ENCODE data around the gene RBM19.

DNA sequence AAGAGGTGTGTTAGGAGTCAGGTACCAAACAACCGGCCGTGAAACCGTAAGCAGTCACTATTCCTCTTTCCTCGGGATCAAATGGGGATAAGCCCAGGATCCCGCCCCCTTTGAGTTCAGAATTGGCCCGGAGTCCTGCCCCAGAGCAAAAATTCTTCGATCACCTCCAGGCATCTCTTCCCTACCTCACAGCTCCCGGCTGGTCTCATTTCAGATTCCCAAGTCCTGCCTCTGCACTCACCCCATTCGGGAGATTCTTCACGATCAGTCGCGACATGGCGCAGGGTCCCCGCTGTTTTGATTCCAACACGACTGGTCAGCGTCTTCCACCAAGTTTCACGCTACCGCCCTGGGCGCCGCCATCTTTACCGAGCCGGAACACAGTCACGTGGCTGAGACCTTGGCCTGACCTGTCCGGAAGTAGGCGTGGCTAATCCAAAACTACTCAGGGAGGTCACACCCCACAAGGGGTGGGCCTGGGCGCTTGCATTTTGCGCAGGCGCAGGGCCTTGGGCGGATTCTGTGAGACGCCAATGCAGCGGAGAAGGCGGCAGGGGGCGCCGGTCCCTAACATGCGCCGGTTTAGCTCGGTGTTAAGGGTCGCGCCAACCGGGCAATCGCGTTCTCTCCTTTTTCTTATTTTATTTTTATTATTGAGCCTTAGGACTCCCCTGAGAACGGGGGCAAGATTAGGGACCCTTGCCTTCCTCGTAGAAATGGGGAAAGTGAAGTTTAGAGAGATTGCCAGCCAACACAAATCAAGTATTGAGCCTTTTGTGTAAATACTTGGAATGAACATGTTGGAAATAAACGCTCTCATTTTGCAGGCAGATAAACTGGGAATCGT lies at the start of gene RBM19:
- TF ChIP-seq, protein P1, sequence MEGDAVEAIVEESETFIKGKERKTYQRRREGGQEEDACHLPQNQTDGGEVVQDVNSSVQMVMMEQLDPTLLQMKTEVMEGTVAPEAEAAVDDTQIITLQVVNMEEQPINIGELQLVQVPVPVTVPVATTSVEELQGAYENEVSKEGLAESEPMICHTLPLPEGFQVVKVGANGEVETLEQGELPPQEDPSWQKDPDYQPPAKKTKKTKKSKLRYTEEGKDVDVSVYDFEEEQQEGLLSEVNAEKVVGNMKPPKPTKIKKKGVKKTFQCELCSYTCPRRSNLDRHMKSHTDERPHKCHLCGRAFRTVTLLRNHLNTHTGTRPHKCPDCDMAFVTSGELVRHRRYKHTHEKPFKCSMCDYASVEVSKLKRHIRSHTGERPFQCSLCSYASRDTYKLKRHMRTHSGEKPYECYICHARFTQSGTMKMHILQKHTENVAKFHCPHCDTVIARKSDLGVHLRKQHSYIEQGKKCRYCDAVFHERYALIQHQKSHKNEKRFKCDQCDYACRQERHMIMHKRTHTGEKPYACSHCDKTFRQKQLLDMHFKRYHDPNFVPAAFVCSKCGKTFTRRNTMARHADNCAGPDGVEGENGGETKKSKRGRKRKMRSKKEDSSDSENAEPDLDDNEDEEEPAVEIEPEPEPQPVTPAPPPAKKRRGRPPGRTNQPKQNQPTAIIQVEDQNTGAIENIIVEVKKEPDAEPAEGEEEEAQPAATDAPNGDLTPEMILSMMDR (IDR thresholded peaks at IDR 0.05), result peak; percentile 81 to 99 (median 94)
- peak in 1 of 2 donors; percentile 47 for TF ChIP-seq POLR2A (IDR thresholded peaks at IDR 0.05)

Measured in heart left ventricle (tissue), 13 donors.